ENCODE measurements around the gene RBM42.

The RBM42 gene

GRCh38 chr19:35620001-35620400 lies 8.8 kb upstream of the RBM42 start:
- TF ChIP-seq SIN3A (IDR thresholded peaks at IDR 0.05; ENCODE audit: borderline replicate concordance, insufficient read depth, low read length), result no peak
- TF ChIP-seq POLR2AphosphoS5 (IDR thresholded peaks at IDR 0.05; ENCODE audit: low read depth, low read length), result no peak
- TF ChIP-seq TAF1 (IDR thresholded peaks at IDR 0.05; ENCODE audit: borderline replicate concordance, insufficient read depth, low read length), result no peak
- TF ChIP-seq FOXP2 (optimal IDR thresholded peaks at IDR 0.05; ENCODE audit: borderline replicate concordance, extremely low read depth, extremely low read length, insufficient read depth), result no peak
- no peak for TF ChIP-seq REST (IDR thresholded peaks at IDR 0.05; ENCODE audit: insufficient read depth in 1 of 2, low read depth in 2 of 2, low read length in 2 of 2)

- TF ChIP-seq TAF1 (IDR thresholded peaks at IDR 0.05; ENCODE audit: borderline replicate concordance, insufficient read depth, low read length) (no peak), POLR2AphosphoS5 (IDR thresholded peaks at IDR 0.05; ENCODE audit: low read depth, low read length) (no peak), REST (IDR thresholded peaks at IDR 0.05; ENCODE audit: insufficient read depth in 1 of 2, low read depth in 2 of 2, low read length in 2 of 2) (no peak), FOXP2 (optimal IDR thresholded peaks at IDR 0.05; ENCODE audit: borderline replicate concordance, extremely low read depth, extremely low read length, insufficient read depth) (no peak), SIN3A (IDR thresholded peaks at IDR 0.05; ENCODE audit: borderline replicate concordance, insufficient read depth, low read length) (no peak)
Observed at GRCh38 chr19:35621708-35622107, 7.1 kb upstream of the RBM42 start.

- TF ChIP-seq TAF1 (IDR thresholded peaks at IDR 0.05; ENCODE audit: borderline replicate concordance, insufficient read depth, low read length), result no peak
- TF ChIP-seq POLR2AphosphoS5 (IDR thresholded peaks at IDR 0.05; ENCODE audit: low read depth, low read length), result no peak
- TF ChIP-seq REST (IDR thresholded peaks at IDR 0.05; ENCODE audit: insufficient read depth in 1 of 2, low read depth in 2 of 2, low read length in 2 of 2), result no peak
- no peak for TF ChIP-seq FOXP2 (optimal IDR thresholded peaks at IDR 0.05; ENCODE audit: borderline replicate concordance, extremely low read depth, extremely low read length, insufficient read depth)
- no peak for TF ChIP-seq SIN3A (IDR thresholded peaks at IDR 0.05; ENCODE audit: borderline replicate concordance, insufficient read depth, low read length)
Observed at GRCh38 chr19:35622750-35623149, 6.1 kb upstream of the RBM42 start.

- TF ChIP-seq REST (IDR thresholded peaks at IDR 0.05; ENCODE audit: insufficient read depth in 1 of 2, low read depth in 2 of 2, low read length in 2 of 2), result no peak
- no peak for TF ChIP-seq POLR2AphosphoS5 (IDR thresholded peaks at IDR 0.05; ENCODE audit: low read depth, low read length)
- no peak for TF ChIP-seq TAF1 (IDR thresholded peaks at IDR 0.05; ENCODE audit: borderline replicate concordance, insufficient read depth, low read length)
Observed at GRCh38 chr19:35623327-35624010, 5.4 kb upstream of the RBM42 start.

GRCh38 chr19:35628264-35628564 lies 622 bp upstream of the RBM42 start:
- TF ChIP-seq POLR2AphosphoS5 (IDR thresholded peaks at IDR 0.05; ENCODE audit: low read depth, low read length), result no peak
